Left cardiac atrium (tissue), 4 donors: ENCODE data around the gene PRKCE. TPM values are rescaled to one million over a fixed set of nuclear protein-coding genes. Genes with fewer than 3 reads are reported as not detected.

Experiments used
- ATAC-seq, 2 donors: fragments of 200-7000 bp; cut with Tn5 transposase; one replicate each; pipeline ENCODE4 v1.9.1; 2020; ENCODE audit warnings: mild to moderate bottlenecking in 2 of 2, moderate library complexity in 2 of 2
- DNase-seq: peaks from one replicate; pipeline ENCODE4 v3.0.0-alpha.2; 2020
- intact Hi-C, 2 donors: fragments of 100-400 bp; cut with DNase I; formaldehyde crosslinking; loops; one replicate each; pipeline versions ENCODE4 v1.14.1 to v1.15.1; 2022 to 2023
- total RNA-seq, 2 donors: library from RNA; stranded (reverse); fragmentation: NEBNext Ultra II Directional; extraction: Animal tissue kit (Norgen Biotek cat#: 25700); gene quantifications; one replicate each; pipeline ENCODE4 v1.2.1, GENCODE V29; 2021
- donor health status: DM: no; HTN: yes; CAD: no.
- donor health status: DM: no; HTN: yes; CAD: no; lungs with severe emphysema.
- donor health status: DM: yes; HTN: yes; CAD: no.
- donor health status: Dilated cardiomyopathy.

The PRKCE gene
- total RNA-seq, 2 donors from 2014 or later, result 17.9 to 24.8 TPM

- ATAC-seq (no peak), DNase-seq (no peak)
- intact Hi-C loops, result loop anchor here in 1 of 2 donors (5.0 kb wide), 2 partner anchors 135 to 155 kb away; no protein-coding TSS in a partner anchor
Measured at GRCh38 chr2:45782436-45782835, 131.0 kb downstream of the PRKCE start.

- no peak for ATAC-seq
- no peak for DNase-seq
- intact Hi-C loops, result loop anchor here in 1 of 2 donors (5.0 kb wide), 2 partner anchors 136 to 154 kb away; no protein-coding TSS in a partner anchor
Measured at GRCh38 chr2:45782986-45783385, 131.5 kb downstream of the PRKCE start.

- intact Hi-C loops, result no loop called here
- DNase-seq, result no peak
- ATAC-seq, result no peak
Measured at GRCh38 chr2:45786030-45786835, 134.8 kb downstream of the PRKCE start.

- DNase-seq (no peak), ATAC-seq (no peak)
- intact Hi-C loops, result no loop called here
Measured at GRCh38 chr2:45786836-45787357, 135.4 kb downstream of the PRKCE start.

GRCh38 chr2:45788401-45788800, 136.9 kb downstream of the PRKCE start:
- ATAC-seq (no peak), DNase-seq (no peak)
- intact Hi-C loops, result no loop called here

GRCh38 chr2:45789317-45789716, 137.8 kb downstream of the PRKCE start:
- ATAC-seq, result no peak
- no peak for DNase-seq
- intact Hi-C loops, result no loop called here

- DNase-seq (no peak), ATAC-seq (peak; percentile 6 to 40)
- intact Hi-C loops, result no loop called here
Measured at GRCh38 chr2:45789961-45790723, 138.7 kb downstream of the PRKCE start.

GRCh38 chr2:45793305-45793962, 142.0 kb downstream of the PRKCE start:
- intact Hi-C loops, result no loop called here
- peak in 1 of 2 donors; percentile 53 for ATAC-seq
- DNase-seq, result no peak

- DNase-seq (peak; percentile 40), ATAC-seq (peak; percentile 42 to 83)
- intact Hi-C loops, result no loop called here
Measured at GRCh38 chr2:45794134-45794617, 142.7 kb downstream of the PRKCE start.

- intact Hi-C loops, result no loop called here
- DNase-seq (no peak), ATAC-seq (no peak)
Measured at GRCh38 chr2:45796500-45796899, 145.0 kb downstream of the PRKCE start.

GRCh38 chr2:45797451-45798230, 146.2 kb downstream of the PRKCE start:
- DNase-seq (no peak), ATAC-seq (no peak)
- intact Hi-C loops, result no loop called here

- no peak for DNase-seq
- ATAC-seq, result no peak
Measured at GRCh38 chr2:45799679-45800381, 148.4 kb downstream of the PRKCE start.

GRCh38 chr2:45802499-45803138, 151.1 kb downstream of the PRKCE start:
- DNase-seq (no peak), ATAC-seq (no peak)
- intact Hi-C loops, result no loop called here

More at GRCh38 chr2:45799679-45800381, 148.4 kb downstream of the PRKCE start:
- intact Hi-C loops, result no loop called here

GRCh38 chr2:45804987-45805755, 153.7 kb downstream of the PRKCE start:
- intact Hi-C loops, result no loop called here
- DNase-seq (no peak), ATAC-seq (no peak)

GRCh38 chr2:45806563-45807358, 155.3 kb downstream of the PRKCE start:
- no peak for DNase-seq
- intact Hi-C loops, result no loop called here
- ATAC-seq, result no peak

- DNase-seq, result no peak
- intact Hi-C loops, result no loop called here
- ATAC-seq, result no peak
Measured at GRCh38 chr2:45808294-45808800, 156.9 kb downstream of the PRKCE start.
